ENCODE results near the gene IZUMO4.
"Not testable (repeated sequence)": the region's sequence is repeated elsewhere in the genome, so short reads cannot be mapped to it uniquely, and the experiment has no call there.

IZUMO4 gene

DNA sequence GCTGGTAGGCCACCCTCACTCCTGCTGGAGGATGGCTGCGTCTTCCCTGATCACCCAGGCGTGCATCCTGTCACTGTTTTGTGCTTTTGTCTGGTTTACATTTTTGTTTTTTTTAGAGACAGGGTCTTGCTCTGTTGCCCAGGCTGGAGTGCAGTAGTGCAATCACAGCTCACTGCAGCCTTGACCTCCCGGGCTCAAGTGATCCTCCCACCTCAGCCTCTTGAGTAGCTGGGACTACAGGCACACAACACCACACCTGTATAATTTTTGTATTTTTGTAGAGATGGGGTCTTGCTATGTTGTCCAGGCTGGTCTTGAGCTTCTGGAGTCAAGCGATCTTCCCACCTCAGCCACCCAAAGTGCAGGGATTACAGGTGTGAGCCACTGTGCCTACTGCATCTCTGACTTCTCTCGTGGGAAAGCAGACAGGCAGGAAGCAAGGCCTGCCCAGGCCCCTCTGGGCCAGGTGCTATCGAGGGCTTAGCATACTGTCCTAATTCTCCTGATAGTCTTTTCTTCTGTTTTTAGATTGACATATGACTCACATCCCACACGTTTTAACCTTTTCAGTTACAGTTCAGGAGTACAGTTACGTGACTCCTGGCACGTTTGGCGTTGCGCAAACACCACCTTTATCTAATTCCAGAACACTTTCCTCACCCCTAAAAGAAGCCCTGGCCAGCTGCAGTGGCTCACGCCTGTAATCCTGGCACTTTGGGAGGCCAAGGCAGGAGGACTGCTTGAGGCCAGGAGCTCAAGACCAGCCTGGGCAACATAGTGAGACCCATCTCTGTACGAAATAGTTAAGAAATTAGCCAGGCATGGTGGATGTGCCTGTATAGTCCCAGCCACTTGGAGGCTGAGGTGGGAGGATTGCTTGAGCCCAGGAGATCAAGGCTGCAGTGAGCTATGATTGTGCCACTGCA, 9.8 kb upstream of the IZUMO4 start:
- not testable (repeated sequence) for H3K4me3 ChIP-seq (ENCODE audit: low read depth, low read length); H3K27ac ChIP-seq (ENCODE audit: low read depth, low read length); H3K4me1 ChIP-seq (ENCODE audit: control insufficient read depth, insufficient read depth, low read length); H3K9ac ChIP-seq (ENCODE audit: low read depth, low read length); H3K36me3 ChIP-seq (ENCODE audit: control insufficient read depth, insufficient read depth, low read length); H3K27me3 ChIP-seq (ENCODE audit: control insufficient read depth, insufficient read depth, low read length); H3K9me3 ChIP-seq (ENCODE audit: control insufficient read depth, insufficient read depth, low read length)

DNA sequence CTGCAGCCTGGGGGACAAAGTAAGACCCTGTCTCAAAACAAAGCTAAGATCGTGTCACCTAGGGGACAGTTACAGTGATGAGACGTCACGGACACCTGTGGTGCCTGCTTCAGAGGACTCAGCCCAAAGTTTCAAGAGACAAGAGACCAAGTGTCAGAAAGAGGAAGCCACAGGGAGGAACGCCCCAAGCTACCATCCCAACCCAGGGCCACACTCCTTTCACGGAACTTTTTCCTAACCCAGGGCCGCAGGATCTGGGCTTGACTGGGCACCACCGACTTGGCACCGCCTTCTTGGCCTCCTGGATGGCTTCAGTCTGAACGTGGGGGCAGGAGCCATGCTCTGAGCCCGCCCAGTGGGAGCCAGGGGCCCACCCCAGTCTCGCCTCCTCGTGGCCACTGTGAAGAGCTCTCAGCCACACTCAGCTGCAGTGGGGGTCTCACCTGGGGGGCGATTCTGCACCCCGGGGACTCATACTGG, 9.1 kb upstream of the IZUMO4 start:
- H3K27me3 ChIP-seq (ENCODE audit: control insufficient read depth, insufficient read depth, low read length): no peaks in the 10 kb centered on the region
- H3K36me3 ChIP-seq (ENCODE audit: control insufficient read depth, insufficient read depth, low read length): no peaks in the 10 kb centered on the region; the same call in 1 of the 2 replicates
- H3K4me3 ChIP-seq (ENCODE audit: low read depth, low read length): no peak overlapping the region
- no peak overlapping the region for H3K27ac ChIP-seq (ENCODE audit: low read depth, low read length)
- H3K9me3 ChIP-seq (ENCODE audit: control insufficient read depth, insufficient read depth, low read length): no peaks in the 10 kb centered on the region
- no peak overlapping the region for H3K9ac ChIP-seq (ENCODE audit: low read depth, low read length)
- H3K4me1 ChIP-seq (ENCODE audit: control insufficient read depth, insufficient read depth, low read length): peaks cover 9% of the 10 kb centered on the region; the same call in 1 of the 2 replicates

DNA sequence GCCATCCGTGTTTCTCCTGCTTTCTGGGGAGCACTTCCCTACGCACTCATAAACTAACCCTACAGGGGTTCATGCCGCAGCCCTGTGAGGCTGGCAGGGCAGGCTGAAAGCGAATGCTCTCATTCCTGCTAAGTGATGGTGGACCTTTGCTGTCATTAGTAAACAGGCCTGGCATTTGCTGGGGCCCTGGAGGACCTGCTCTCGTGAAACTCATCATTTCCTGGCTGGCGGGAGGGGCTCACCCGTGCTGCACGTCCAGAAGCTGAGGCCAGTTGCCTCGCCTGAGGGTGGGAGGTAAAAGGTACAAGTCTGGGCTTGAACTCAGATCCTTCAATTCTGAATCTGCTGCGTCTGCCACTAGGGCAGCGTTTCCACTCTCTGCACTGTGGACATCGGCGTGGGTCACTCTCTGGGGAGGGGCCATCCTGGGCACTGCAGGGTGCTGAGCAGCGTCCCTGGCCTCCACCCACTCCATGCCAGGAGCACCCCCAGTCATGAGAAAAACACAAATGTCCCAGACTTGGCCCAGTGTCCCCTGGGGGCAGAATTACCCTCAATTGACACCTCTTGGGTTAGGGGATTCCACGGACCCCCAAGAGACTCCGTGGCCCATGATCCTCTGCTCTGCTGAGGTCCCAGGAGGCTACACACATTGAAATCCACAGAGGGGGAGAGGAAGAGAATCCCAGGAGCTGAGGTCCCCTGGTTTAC, 7.6 kb upstream of the IZUMO4 start:
- Histone ChIP-seq H3K9me3 (ENCODE audit: control insufficient read depth, insufficient read depth, low read length) (no peaks in the 10 kb centered on the region), H3K9ac (ENCODE audit: low read depth, low read length) (no peak overlapping the region), H3K4me3 (ENCODE audit: low read depth, low read length) (no peak overlapping the region), H3K4me1 (ENCODE audit: control insufficient read depth, insufficient read depth, low read length) (peaks cover 9% of the 10 kb centered on the region; the same call in 1 of the 2 replicates), H3K27me3 (ENCODE audit: control insufficient read depth, insufficient read depth, low read length) (no peaks in the 10 kb centered on the region), H3K36me3 (ENCODE audit: control insufficient read depth, insufficient read depth, low read length) (no peaks in the 10 kb centered on the region), H3K27ac (ENCODE audit: low read depth, low read length) (peak overlapping the region; percentile 17)

DNA sequence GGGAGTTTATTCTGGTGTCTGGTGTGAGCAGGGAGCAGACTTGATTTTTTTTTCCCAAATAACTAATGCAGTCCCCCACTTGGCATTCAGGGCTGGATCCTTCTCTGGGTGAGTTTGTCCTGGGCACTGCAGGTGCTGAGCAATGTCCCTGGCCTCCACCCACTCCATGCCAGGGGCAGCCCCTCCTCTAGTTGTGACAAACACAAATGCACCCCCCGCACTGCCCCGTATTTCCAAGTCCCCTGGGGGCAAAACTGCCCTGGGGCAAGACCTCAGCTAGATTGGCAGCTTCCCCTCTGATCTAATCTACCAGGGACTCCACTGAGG, 7.0 kb upstream of the IZUMO4 start:
- H3K36me3 ChIP-seq (ENCODE audit: control insufficient read depth, insufficient read depth, low read length): no peaks in the 10 kb centered on the region
- H3K27me3 ChIP-seq (ENCODE audit: control insufficient read depth, insufficient read depth, low read length): no peaks in the 10 kb centered on the region
- H3K4me3 ChIP-seq (ENCODE audit: low read depth, low read length): no peak overlapping the region
- no peaks in the 10 kb centered on the region for H3K9me3 ChIP-seq (ENCODE audit: control insufficient read depth, insufficient read depth, low read length)
- peaks cover 9% of the 10 kb centered on the region; the same call in 1 of the 2 replicates for H3K4me1 ChIP-seq (ENCODE audit: control insufficient read depth, insufficient read depth, low read length)
- no peak overlapping the region for H3K9ac ChIP-seq (ENCODE audit: low read depth, low read length)
- peak overlapping the region; percentile 17 for H3K27ac ChIP-seq (ENCODE audit: low read depth, low read length)

DNA sequence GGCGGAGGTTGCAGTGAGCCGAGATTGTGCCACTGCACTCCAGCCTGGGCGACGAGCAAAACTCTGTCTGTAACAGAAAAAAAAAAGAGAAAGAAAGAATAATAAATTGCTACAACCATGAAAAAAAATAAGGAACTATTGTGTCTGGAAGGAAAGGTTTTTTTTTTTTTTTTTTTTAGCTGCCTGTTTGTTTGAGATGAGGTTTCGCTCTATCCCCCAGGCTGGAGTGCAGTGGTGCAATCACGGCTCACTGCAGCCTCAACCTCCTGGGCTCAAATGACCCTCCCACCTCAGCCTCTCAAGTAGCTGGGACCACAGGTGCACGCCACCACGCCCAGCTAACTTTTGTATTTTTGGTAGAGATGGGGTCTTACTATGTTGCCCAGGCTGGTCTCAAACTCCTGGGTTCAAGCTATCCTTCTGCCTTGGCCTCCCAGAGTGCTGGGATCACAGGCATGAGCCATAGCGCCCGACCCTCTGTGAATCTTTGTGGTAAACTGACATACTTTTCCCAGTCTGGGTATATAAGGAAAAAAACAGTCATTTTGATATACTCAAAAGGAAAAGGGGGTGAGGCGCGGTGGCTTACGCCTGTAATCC, 4.7 kb upstream of the IZUMO4 start:
- not testable (repeated sequence) for H3K9me3 ChIP-seq (ENCODE audit: control insufficient read depth, insufficient read depth, low read length); H3K36me3 ChIP-seq (ENCODE audit: control insufficient read depth, insufficient read depth, low read length); H3K27ac ChIP-seq (ENCODE audit: low read depth, low read length); H3K27me3 ChIP-seq (ENCODE audit: control insufficient read depth, insufficient read depth, low read length); H3K4me3 ChIP-seq (ENCODE audit: low read depth, low read length); H3K9ac ChIP-seq (ENCODE audit: low read depth, low read length); H3K4me1 ChIP-seq (ENCODE audit: control insufficient read depth, insufficient read depth, low read length)

DNA sequence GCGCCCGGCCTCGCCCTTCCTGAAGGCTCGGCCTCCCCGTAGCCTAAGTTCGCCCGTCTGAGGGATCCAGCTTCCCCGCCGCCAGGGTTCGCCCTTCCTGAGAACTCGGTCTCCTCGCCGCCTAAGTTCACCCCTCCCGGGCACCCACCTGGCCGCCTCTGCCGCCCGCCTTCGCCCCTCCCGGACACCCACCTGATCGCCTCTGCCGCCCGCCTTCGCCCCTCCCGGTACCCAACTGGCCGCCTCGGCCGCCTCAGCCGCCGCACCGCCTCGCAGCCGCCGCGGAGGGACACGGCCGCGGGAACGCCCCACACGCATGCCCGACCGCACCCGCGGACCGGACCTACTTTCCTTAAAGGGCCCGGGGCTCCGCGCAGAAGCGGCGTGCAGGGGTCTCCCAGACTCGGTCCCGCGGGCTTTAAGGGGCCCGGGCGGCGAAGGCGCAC, 658 bp upstream of the IZUMO4 start, which contains the start of gene MOB3A:
Gene MOB3A, minus strand, starts transcription at position 293 of the 446 bp plus-strand sequence. CDS start 17,766 bp downstream, outside the sequence.
- peak within 1 kb of the TSS; percentile 86 for H3K27ac ChIP-seq (ENCODE audit: low read depth, low read length)
- peak within 1 kb of the TSS; percentile 74 for H3K4me3 ChIP-seq (ENCODE audit: low read depth, low read length)
- H3K9ac ChIP-seq (ENCODE audit: low read depth, low read length): no peak within 1 kb of the TSS; the same call in 1 of the 2 replicates
- no peaks in the 10 kb centered on the region for H3K9me3 ChIP-seq (ENCODE audit: control insufficient read depth, insufficient read depth, low read length)
- H3K27me3 ChIP-seq (ENCODE audit: control insufficient read depth, insufficient read depth, low read length): no peaks in the 10 kb centered on the region
- H3K36me3 ChIP-seq (ENCODE audit: control insufficient read depth, insufficient read depth, low read length): peaks cover 16% of the 10 kb centered on the region
- no peaks in the 10 kb centered on the region for H3K4me1 ChIP-seq (ENCODE audit: control insufficient read depth, insufficient read depth, low read length)

DNA sequence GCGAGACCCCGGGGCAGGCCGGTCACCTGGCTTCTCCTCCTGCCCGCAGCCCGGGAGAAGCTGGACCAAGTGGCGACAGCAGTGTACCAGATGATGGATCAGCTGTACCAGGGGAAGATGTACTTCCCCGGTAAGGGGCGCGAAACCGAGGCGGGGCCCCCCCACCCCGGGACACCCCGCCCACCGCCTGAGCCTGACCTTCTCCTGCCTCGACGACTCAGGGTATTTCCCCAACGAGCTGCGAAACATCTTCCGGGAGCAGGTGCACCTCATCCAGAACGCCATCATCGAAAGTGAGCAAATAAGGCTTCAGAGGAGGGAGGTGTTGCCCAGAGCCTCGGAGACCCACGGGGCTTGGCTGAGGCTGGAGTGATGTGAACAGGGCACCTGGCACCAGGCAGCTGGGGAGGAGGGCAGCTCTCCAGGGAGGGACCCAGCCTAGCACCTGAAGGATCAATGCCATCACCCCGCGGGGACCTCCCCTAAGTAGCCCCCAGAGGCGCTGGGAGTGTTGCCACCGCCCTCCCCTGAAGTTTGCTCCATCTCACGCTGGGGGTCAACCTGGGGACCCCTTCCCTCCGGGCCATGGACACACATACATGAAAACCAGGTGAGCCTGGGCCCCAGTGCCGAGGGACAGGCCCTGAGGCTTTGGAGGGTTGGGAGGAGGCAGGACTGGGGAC, 629 bp downstream of the IZUMO4 start:
- Histone ChIP-seq H3K4me1 (ENCODE audit: control insufficient read depth, insufficient read depth, low read length) (no peaks in the 10 kb centered on the region), H3K9me3 (ENCODE audit: control insufficient read depth, insufficient read depth, low read length) (no peaks in the 10 kb centered on the region), H3K4me3 (ENCODE audit: low read depth, low read length) (peak overlapping the region; percentile 68), H3K9ac (ENCODE audit: low read depth, low read length) (no peak overlapping the region; the same call in 1 of the 2 replicates), H3K27me3 (ENCODE audit: control insufficient read depth, insufficient read depth, low read length) (no peaks in the 10 kb centered on the region), H3K27ac (ENCODE audit: low read depth, low read length) (peak overlapping the region; percentile 54), H3K36me3 (ENCODE audit: control insufficient read depth, insufficient read depth, low read length) (peaks cover 28% of the 10 kb centered on the region)

DNA sequence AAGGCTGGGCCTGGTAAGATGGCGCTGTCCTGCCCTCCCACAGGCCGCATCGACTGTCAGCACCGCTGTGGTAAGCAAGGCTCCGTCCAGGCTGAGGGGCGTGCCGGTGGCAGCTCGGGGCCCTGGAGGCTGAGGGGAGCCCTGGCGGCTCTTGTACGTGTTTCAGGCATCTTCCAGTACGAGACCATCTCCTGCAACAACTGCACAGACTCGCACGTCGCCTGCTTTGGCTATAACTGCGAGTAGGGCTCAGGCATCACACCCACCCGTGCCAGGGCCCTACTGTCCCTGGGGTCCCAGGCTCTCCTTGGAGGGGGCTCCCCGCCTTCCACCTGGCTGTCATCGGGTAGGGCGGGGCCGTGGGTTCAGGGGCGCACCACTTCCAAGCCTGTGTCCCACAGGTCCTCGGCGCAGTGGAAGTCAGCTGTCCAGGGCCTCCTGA, 1.2 kb downstream of the IZUMO4 start:
- Histone ChIP-seq H3K9ac (ENCODE audit: low read depth, low read length) (no peak overlapping the region), H3K27ac (ENCODE audit: low read depth, low read length) (no peak overlapping the region), H3K9me3 (ENCODE audit: control insufficient read depth, insufficient read depth, low read length) (no peaks in the 10 kb centered on the region), H3K36me3 (ENCODE audit: control insufficient read depth, insufficient read depth, low read length) (peaks cover 31% of the 10 kb centered on the region), H3K4me3 (ENCODE audit: low read depth, low read length) (no peak overlapping the region), H3K4me1 (ENCODE audit: control insufficient read depth, insufficient read depth, low read length) (no peaks in the 10 kb centered on the region), H3K27me3 (ENCODE audit: control insufficient read depth, insufficient read depth, low read length) (no peaks in the 10 kb centered on the region)

DNA sequence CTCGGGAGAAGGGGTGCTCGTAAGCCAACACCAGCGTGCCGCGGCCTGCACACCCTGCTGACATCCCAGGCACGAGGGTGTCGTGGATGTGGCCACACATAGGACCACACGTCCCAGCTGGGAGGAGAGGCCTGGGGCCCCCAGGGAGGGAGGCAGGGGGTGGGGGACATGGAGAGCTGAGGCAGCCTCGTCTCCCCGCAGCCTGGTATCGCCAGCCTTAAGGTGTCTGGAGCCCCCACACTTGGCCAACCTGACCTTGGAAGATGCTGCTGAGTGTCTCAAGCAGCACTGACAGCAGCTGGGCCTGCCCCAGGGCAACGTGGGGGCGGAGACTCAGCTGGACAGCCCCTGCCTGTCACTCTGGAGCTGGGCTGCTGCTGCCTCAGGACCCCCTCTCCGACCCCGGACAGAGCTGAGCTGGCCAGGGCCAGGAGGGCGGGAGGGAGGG, 2.4 kb downstream of the IZUMO4 start:
- Histone ChIP-seq H3K4me3 (ENCODE audit: low read depth, low read length) (no peak overlapping the region), H3K9ac (ENCODE audit: low read depth, low read length) (no peak overlapping the region; the same call in 1 of the 2 replicates), H3K27me3 (ENCODE audit: control insufficient read depth, insufficient read depth, low read length) (no peaks in the 10 kb centered on the region), H3K9me3 (ENCODE audit: control insufficient read depth, insufficient read depth, low read length) (no peaks in the 10 kb centered on the region), H3K27ac (ENCODE audit: low read depth, low read length) (no peak overlapping the region), H3K4me1 (ENCODE audit: control insufficient read depth, insufficient read depth, low read length) (no peaks in the 10 kb centered on the region), H3K36me3 (ENCODE audit: control insufficient read depth, insufficient read depth, low read length) (peaks cover 42% of the 10 kb centered on the region)

DNA sequence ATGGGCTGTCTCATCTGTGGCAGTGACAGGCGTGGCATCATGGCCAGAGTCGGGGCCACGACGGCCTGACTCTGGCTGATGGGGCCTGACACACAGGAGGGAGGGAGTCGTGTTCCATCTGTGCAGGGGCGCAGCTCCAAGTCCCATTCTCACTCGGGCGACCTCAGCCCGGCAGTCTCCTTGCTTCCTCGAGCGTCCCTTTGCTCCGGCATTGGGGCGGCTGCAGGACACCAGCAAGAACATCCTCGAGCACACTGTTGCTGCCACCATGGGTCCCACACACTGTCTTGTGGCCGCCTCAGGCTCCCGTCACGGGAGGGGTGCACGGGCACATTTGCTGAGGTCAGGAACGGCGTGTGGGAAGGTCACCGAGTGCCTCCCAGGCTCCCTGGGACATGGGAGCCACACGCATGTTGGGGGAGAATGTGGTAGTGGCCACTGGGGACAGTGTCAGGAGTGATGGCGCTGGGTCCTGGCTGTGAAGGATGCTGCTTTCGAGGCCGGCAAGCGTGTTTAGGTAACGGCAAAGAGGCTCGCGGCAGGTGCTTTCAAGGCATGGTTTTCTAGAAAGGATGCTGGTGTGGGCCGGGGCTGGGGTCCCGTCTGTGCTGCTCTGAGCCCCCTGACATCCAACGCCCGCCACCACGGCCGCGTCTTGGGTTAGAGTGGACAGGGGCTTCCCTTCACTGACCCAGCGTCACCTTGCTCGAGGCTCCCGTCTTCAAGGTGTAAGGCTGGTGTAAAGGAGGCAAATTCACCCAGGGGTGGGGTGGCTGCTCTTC, 3.4 kb downstream of the IZUMO4 start:
- H3K9ac ChIP-seq (ENCODE audit: low read depth, low read length): no peak overlapping the region
- H3K27me3 ChIP-seq (ENCODE audit: control insufficient read depth, insufficient read depth, low read length): no peaks in the 10 kb centered on the region
- no peak overlapping the region for H3K27ac ChIP-seq (ENCODE audit: low read depth, low read length)
- no peaks in the 10 kb centered on the region for H3K4me1 ChIP-seq (ENCODE audit: control insufficient read depth, insufficient read depth, low read length)
- H3K36me3 ChIP-seq (ENCODE audit: control insufficient read depth, insufficient read depth, low read length): peaks cover 46% of the 10 kb centered on the region
- no peak overlapping the region for H3K4me3 ChIP-seq (ENCODE audit: low read depth, low read length)
- H3K9me3 ChIP-seq (ENCODE audit: control insufficient read depth, insufficient read depth, low read length): no peaks in the 10 kb centered on the region
